ENCODE measurements around the gene AAMP.

Gene AAMP

GRCh38 chr2:218269900-218270720 is at the start of gene AAMP, which contains the start of gene PNKD:
Gene AAMP (minus strand): TSS chr2:218270137. CDS start chr2:218270086, 51 bp downstream.
Gene PNKD (plus strand): TSS chr2:218270519. CDS start chr2:218270536, 17 bp downstream.
- peak within 1 kb of the TSS; percentile 92 for H3K4me2 ChIP-seq
- H3K36me3 ChIP-seq (ENCODE audit: insufficient read depth) = no peaks in the 10 kb centered on the region
- peak within 1 kb of the TSS; percentile 33 for H3K27ac ChIP-seq
- H3K9ac ChIP-seq = peak within 1 kb of the TSS; percentile 67
- peaks cover 25% of the 10 kb centered on the region for H3K4me1 ChIP-seq (ENCODE audit: low read depth, poor library complexity, severe bottlenecking)
- H3K79me2 ChIP-seq (ENCODE audit: insufficient read depth, low read depth) = peaks cover 24% of the 10 kb centered on the region; the same call in 1 of the 2 replicates
- H4K20me1 ChIP-seq (ENCODE audit: insufficient read depth) = no peaks in the 10 kb centered on the region
- TF ChIP-seq, protein P1, sequence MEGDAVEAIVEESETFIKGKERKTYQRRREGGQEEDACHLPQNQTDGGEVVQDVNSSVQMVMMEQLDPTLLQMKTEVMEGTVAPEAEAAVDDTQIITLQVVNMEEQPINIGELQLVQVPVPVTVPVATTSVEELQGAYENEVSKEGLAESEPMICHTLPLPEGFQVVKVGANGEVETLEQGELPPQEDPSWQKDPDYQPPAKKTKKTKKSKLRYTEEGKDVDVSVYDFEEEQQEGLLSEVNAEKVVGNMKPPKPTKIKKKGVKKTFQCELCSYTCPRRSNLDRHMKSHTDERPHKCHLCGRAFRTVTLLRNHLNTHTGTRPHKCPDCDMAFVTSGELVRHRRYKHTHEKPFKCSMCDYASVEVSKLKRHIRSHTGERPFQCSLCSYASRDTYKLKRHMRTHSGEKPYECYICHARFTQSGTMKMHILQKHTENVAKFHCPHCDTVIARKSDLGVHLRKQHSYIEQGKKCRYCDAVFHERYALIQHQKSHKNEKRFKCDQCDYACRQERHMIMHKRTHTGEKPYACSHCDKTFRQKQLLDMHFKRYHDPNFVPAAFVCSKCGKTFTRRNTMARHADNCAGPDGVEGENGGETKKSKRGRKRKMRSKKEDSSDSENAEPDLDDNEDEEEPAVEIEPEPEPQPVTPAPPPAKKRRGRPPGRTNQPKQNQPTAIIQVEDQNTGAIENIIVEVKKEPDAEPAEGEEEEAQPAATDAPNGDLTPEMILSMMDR (conservative IDR thresholded peaks at IDR 0.05; ENCODE audit: low read depth, low read length) = 0 out of 2 replicates have a peak, but pooled peaks have one; percentile 11
- peak within 1 kb of the TSS; percentile 85 for H3K4me3 ChIP-seq (IDR thresholded peaks at IDR 0.05; ENCODE audit: insufficient read depth, low read depth, low read length)
- no peaks in the 10 kb centered on the region for H3K27me3 ChIP-seq (ENCODE audit: insufficient read depth, low read depth)
- H2AFZ ChIP-seq (ENCODE audit: low read depth) = peak within 1 kb of the TSS; percentile 66

GRCh38 chr2:218318241-218318640 is 48.3 kb upstream of the AAMP start:
- TF ChIP-seq, protein P1 (conservative IDR thresholded peaks at IDR 0.05; ENCODE audit: low read depth, low read length) = no peak
- H3K27ac ChIP-seq = no peak overlapping the region
- no peak overlapping the region for H3K4me2 ChIP-seq
- H3K27me3 ChIP-seq (ENCODE audit: insufficient read depth, low read depth) = no peaks in the 10 kb centered on the region
- no peak overlapping the region for H3K9ac ChIP-seq
- H3K79me2 ChIP-seq (ENCODE audit: insufficient read depth, low read depth) = no peaks in the 10 kb centered on the region
- no peak overlapping the region for H3K4me3 ChIP-seq (IDR thresholded peaks at IDR 0.05; ENCODE audit: insufficient read depth, low read depth, low read length)
- no peak overlapping the region for H2AFZ ChIP-seq (ENCODE audit: low read depth)
- H3K36me3 ChIP-seq (ENCODE audit: insufficient read depth) = no peaks in the 10 kb centered on the region
- peaks cover 19% of the 10 kb centered on the region for H3K4me1 ChIP-seq (ENCODE audit: low read depth, poor library complexity, severe bottlenecking)
- no peaks in the 10 kb centered on the region for H4K20me1 ChIP-seq (ENCODE audit: insufficient read depth)

- Histone ChIP-seq H3K27me3 (ENCODE audit: insufficient read depth, low read depth) (no peaks in the 10 kb centered on the region), H3K4me2 (no peak overlapping the region), H4K20me1 (ENCODE audit: insufficient read depth) (no peaks in the 10 kb centered on the region), H3K36me3 (ENCODE audit: insufficient read depth) (no peaks in the 10 kb centered on the region), H3K9ac (no peak overlapping the region), H3K4me1 (ENCODE audit: low read depth, poor library complexity, severe bottlenecking) (peaks cover 23% of the 10 kb centered on the region), H3K4me3 (IDR thresholded peaks at IDR 0.05; ENCODE audit: insufficient read depth, low read depth, low read length) (no peak overlapping the region), H3K27ac (no peak overlapping the region), H2AFZ (ENCODE audit: low read depth) (no peak overlapping the region), H3K79me2 (ENCODE audit: insufficient read depth, low read depth) (no peaks in the 10 kb centered on the region)
- TF ChIP-seq, protein P1 (conservative IDR thresholded peaks at IDR 0.05; ENCODE audit: low read depth, low read length) = no peak
Observed at GRCh38 chr2:218317835-218318234, 47.9 kb upstream of the AAMP start.

- no peak overlapping the region for H2AFZ ChIP-seq (ENCODE audit: low read depth)
- H3K79me2 ChIP-seq (ENCODE audit: insufficient read depth, low read depth) = no peaks in the 10 kb centered on the region
- TF ChIP-seq, protein P1 (conservative IDR thresholded peaks at IDR 0.05; ENCODE audit: low read depth, low read length) = no peak
- H3K4me1 ChIP-seq (ENCODE audit: low read depth, poor library complexity, severe bottlenecking) = peaks cover 22% of the 10 kb centered on the region
- H4K20me1 ChIP-seq (ENCODE audit: insufficient read depth) = no peaks in the 10 kb centered on the region
- H3K4me2 ChIP-seq = no peak overlapping the region
- H3K4me3 ChIP-seq (IDR thresholded peaks at IDR 0.05; ENCODE audit: insufficient read depth, low read depth, low read length) = no peak overlapping the region
- H3K27ac ChIP-seq = no peak overlapping the region
- no peaks in the 10 kb centered on the region for H3K36me3 ChIP-seq (ENCODE audit: insufficient read depth)
- no peaks in the 10 kb centered on the region for H3K27me3 ChIP-seq (ENCODE audit: insufficient read depth, low read depth)
- no peak overlapping the region for H3K9ac ChIP-seq
Observed at GRCh38 chr2:218317303-218317630, 47.3 kb upstream of the AAMP start.
